Neural progenitor cell (in vitro differentiated cells): ENCODE data around the gene MICAL2. TPM values are rescaled to one million over a fixed set of nuclear protein-coding genes. Genes with fewer than 3 reads are reported as not detected.

ENCODE experiments used
- DNase-seq: peaks from one replicate; pipeline ENCODE4 v3.0.0-alpha.2; 2016; ENCODE audit warnings: low spot score
- H2AFZ ChIP-seq: fragments of 200-600 bp; sonication (generic); replicated peaks from 2 replicates; pipeline ENCODE4 v1.6.1; 2016; ENCODE audit warnings: antibody characterized with exemption
- H3F3A ChIP-seq: fragments of 200-600 bp; sonication (generic); 2 replicates; pipeline ENCODE4 v1.6.1; 2016; ENCODE audit warnings: antibody characterized with exemption, low read depth
- H3K27ac ChIP-seq: fragments of 200-600 bp; sonication (generic); 2 replicates; pipeline ENCODE4 v1.5.1; 2016; ENCODE audit warnings: mild to moderate bottlenecking
- H3K27me3 ChIP-seq: fragments of 200-600 bp; sonication (generic); 2 replicates; pipeline ENCODE4 v1.6.1; 2016; ENCODE audit warnings: mild to moderate bottlenecking, moderate library complexity
- H3K36me3 ChIP-seq: fragments of 200-600 bp; sonication (generic); 2 replicates; pipeline ENCODE4 v1.5.1; 2016
- H3K4me1 ChIP-seq: fragments of 200-600 bp; sonication (generic); 2 replicates; pipeline ENCODE4 v1.6.1; 2016; ENCODE audit warnings: mixed run types
- H3K4me2 ChIP-seq: fragments of 200-600 bp; sonication (generic); 2 replicates; pipeline ENCODE4 v1.6.1; 2016
- H3K4me3 ChIP-seq: fragments of 200-600 bp; sonication (generic); 2 replicates; pipeline ENCODE4 v1.5.1; 2016
- H3K79me2 ChIP-seq: fragments of 200-600 bp; sonication (generic); 2 replicates; pipeline ENCODE4 v1.6.1; 2016; ENCODE audit warnings: low read depth
- H3K9ac ChIP-seq: fragments of 200-600 bp; sonication (generic); 2 replicates; pipeline ENCODE4 v1.6.1; 2016
- H3K9me3 ChIP-seq: fragments of 200-600 bp; sonication (generic); 2 replicates; pipeline ENCODE4 v1.5.1; 2016; ENCODE audit warnings: low read depth
- H4K20me1 ChIP-seq: fragments of 200-600 bp; sonication (generic); 2 replicates; pipeline ENCODE4 v1.6.1; 2016; ENCODE audit warnings: low read depth
- H3K27ac Mint-ChIP-seq: 3 replicates; pipeline ENCODE4 v1.8.0; 2021; ENCODE audit warnings: mixed read lengths
- H3K27me3 Mint-ChIP-seq: 2 replicates; pipeline ENCODE4 v1.8.0; 2022; ENCODE audit warnings: low read depth, mild to moderate bottlenecking, inconsistent platforms, moderate library complexity, mixed read lengths; ENCODE audit not compliant: insufficient read depth
- H3K36me3 Mint-ChIP-seq: 3 replicates; pipeline ENCODE4 v1.8.0; 2021; ENCODE audit warnings: mixed read lengths
- H3K4me1 Mint-ChIP-seq: 3 replicates; pipeline ENCODE4 v1.8.0; 2021; ENCODE audit warnings: mixed read lengths
- H3K4me3 Mint-ChIP-seq: 3 replicates; pipeline ENCODE4 v1.8.0; 2021; ENCODE audit warnings: mild to moderate bottlenecking, moderate library complexity, mixed read lengths
- H3K9me3 Mint-ChIP-seq: 3 replicates; pipeline ENCODE4 v1.8.0; 2020; ENCODE audit warnings: mixed read lengths
- CTCF ChIP-seq: fragments of 200-600 bp; sonication (generic); IDR thresholded peaks from 2 replicates; pipeline ENCODE4 v1.5.1; 2017; ENCODE audit warnings: antibody characterized with exemption, mild to moderate bottlenecking
- EZH2 ChIP-seq: fragments of 200-600 bp; sonication (generic); IDR thresholded peaks from 2 replicates; pipeline ENCODE4 v1.6.1; 2017; ENCODE audit warnings: antibody characterized with exemption, mild to moderate bottlenecking, moderate library complexity
- EZH2phosphoT487 ChIP-seq: fragments of 200-600 bp; sonication (generic); IDR thresholded peaks from 2 replicates; pipeline ENCODE4 v1.6.1; 2017; ENCODE audit warnings: antibody characterized with exemption
- total RNA-seq: library from RNA; depleted of rRNA; stranded (reverse); fragments of >200 nt; gene quantifications from 2 replicates; pipeline ENCODE4 v1.2.3, GENCODE V29; 2015; ENCODE audit warnings: low replicate concordance

MICAL2 gene
- total RNA-seq, 1 donor from 2014 or later, result 0.60 TPM

GRCh38 chr11:12206529-12206928 lies 96.1 kb downstream of the MICAL2 start:
- no peak overlapping the region for H2AFZ ChIP-seq
- no peaks in the 10 kb centered on the region for H3F3A ChIP-seq
- H3K79me2 ChIP-seq, result no peaks in the 10 kb centered on the region
- no peaks in the 10 kb centered on the region for H3K27me3 ChIP-seq
- H4K20me1 ChIP-seq, result no peaks in the 10 kb centered on the region
- no peak overlapping the region for H3K9ac ChIP-seq
- H3K4me1 Mint-ChIP-seq, result peaks cover 4% of the 10 kb centered on the region
- no peaks in the 10 kb centered on the region for H3K9me3 Mint-ChIP-seq
- DNase-seq, result no peak
- H3K27ac Mint-ChIP-seq, result no peak overlapping the region
- H3K4me3 ChIP-seq, result no peak overlapping the region
- no peaks in the 10 kb centered on the region for H3K36me3 ChIP-seq
- H3K9me3 ChIP-seq, result no peaks in the 10 kb centered on the region
- no peak overlapping the region for H3K27ac ChIP-seq
- H3K27me3 Mint-ChIP-seq, result peaks cover 12% of the 10 kb centered on the region
- H3K4me3 Mint-ChIP-seq, result no peak overlapping the region
- no peak overlapping the region for H3K4me2 ChIP-seq
- TF ChIP-seq CTCF, result no peak
- no peak for TF ChIP-seq EZH2
- TF ChIP-seq EZH2phosphoT487, result no peak
- no peaks in the 10 kb centered on the region for H3K36me3 Mint-ChIP-seq
- no peaks in the 10 kb centered on the region for H3K4me1 ChIP-seq

GRCh38 chr11:12207384-12208150 lies 97.2 kb downstream of the MICAL2 start:
- Histone ChIP-seq H3K36me3 (no peaks in the 10 kb centered on the region), H3K79me2 (no peaks in the 10 kb centered on the region), H3K4me2 (no peak overlapping the region), H3K9ac (no peak overlapping the region), H3K27me3 (no peaks in the 10 kb centered on the region), H3K27ac (no peak overlapping the region), H3K9me3 (no peaks in the 10 kb centered on the region), H2AFZ (no peak overlapping the region), H4K20me1 (no peaks in the 10 kb centered on the region), H3F3A (no peaks in the 10 kb centered on the region), H3K4me1 (no peaks in the 10 kb centered on the region), H3K4me3 (no peak overlapping the region)
- Mint-ChIP-seq H3K4me3 (no peak overlapping the region), H3K9me3 (no peaks in the 10 kb centered on the region), H3K4me1 (peaks cover 5% of the 10 kb centered on the region), H3K27ac (no peak overlapping the region), H3K36me3 (no peaks in the 10 kb centered on the region), H3K27me3 (peaks cover 12% of the 10 kb centered on the region)
- no peak for DNase-seq
- no peak for TF ChIP-seq EZH2
- no peak for TF ChIP-seq CTCF
- no peak for TF ChIP-seq EZH2phosphoT487

- Mint-ChIP-seq H3K27me3 (peaks cover 14% of the 10 kb centered on the region), H3K27ac (no peak overlapping the region), H3K9me3 (no peaks in the 10 kb centered on the region), H3K36me3 (no peaks in the 10 kb centered on the region), H3K4me1 (peaks cover 16% of the 10 kb centered on the region), H3K4me3 (no peak overlapping the region)
- H3K27me3 ChIP-seq, result no peaks in the 10 kb centered on the region
- H3K4me2 ChIP-seq, result no peak overlapping the region
- no peak overlapping the region for H3K4me3 ChIP-seq
- H3F3A ChIP-seq, result no peaks in the 10 kb centered on the region
- no peak overlapping the region for H3K9ac ChIP-seq
- H4K20me1 ChIP-seq, result no peaks in the 10 kb centered on the region
- DNase-seq, result no peak
- H3K4me1 ChIP-seq, result no peaks in the 10 kb centered on the region
- H3K79me2 ChIP-seq, result no peaks in the 10 kb centered on the region
- H3K36me3 ChIP-seq, result no peaks in the 10 kb centered on the region
- TF ChIP-seq EZH2phosphoT487 (no peak), EZH2 (no peak), CTCF (no peak)
- H3K27ac ChIP-seq, result no peak overlapping the region
- no peaks in the 10 kb centered on the region for H3K9me3 ChIP-seq
- H2AFZ ChIP-seq, result no peak overlapping the region
Measured at GRCh38 chr11:12209096-12209495, 98.7 kb downstream of the MICAL2 start.
